Endothelial cell of umbilical vein (primary cell): ENCODE measurements around the gene LAMTOR4. TPM values are rescaled to one million over a fixed set of nuclear protein-coding genes. Genes with fewer than 3 reads are reported as not detected.

Source experiments
- BruUV-seq: library from RNA; stranded (reverse); fragments of 400-500 nt; replicated peaks from 2 replicates; lab custom pipeline; 2021; lab: Mats Ljungman, UMichigan
- CTCF ChIA-PET: fragments of 300-600, 350-600 bp; sonication (Branson Sonifier 250); formaldehyde crosslinking; loops from one replicate; lab custom pipeline; 2021; ENCODE audit warnings: antibody characterized with exemption, inconsistent platforms; lab: Charles Lee
- POLR2A ChIA-PET: fragments of 300-600, 350-600 bp; sonication (Branson Sonifier 250); formaldehyde crosslinking; loops from one replicate; lab custom pipeline; 2021; ENCODE audit warnings: antibody characterized with exemption, inconsistent platforms; lab: Charles Lee
- DNase-seq: peaks from one replicate; pipeline ENCODE4 v3.0.0-alpha.2; 2011; ENCODE audit warnings: low read depth, low spot score
- FAIRE-seq: peaks from 2 replicates; lab custom pipeline; 2011; peaks lifted over from hg19 to GRCh38; lab: Jason Lieb, UNC
- H2AFZ ChIP-seq: 2 replicates; pipeline ENCODE4 v1.6.0; 2012; ENCODE audit warnings: low read depth, low read length, control low read depth, inconsistent platforms
- H3K27ac ChIP-seq: 2 replicates; pipeline ENCODE4 v1.5.1; 2011; ENCODE audit warnings: low read depth, mild to moderate bottlenecking, control low read depth, low read length, moderate library complexity; ENCODE audit not compliant: insufficient read depth
- H3K27me3 ChIP-seq, 2 experiments: 2 replicates each; pipeline versions ENCODE4 v1.6.0 to v1.6.1; 2011; ENCODE audit warnings: low read length in 2 of 2, mixed read lengths in 1 of 2; ENCODE audit not compliant: control insufficient read depth in 2 of 2, insufficient read depth in 2 of 2
- H3K36me3 ChIP-seq, 2 experiments: 2 replicates in 1 of 2; 3 replicates in 1 of 2; pipeline ENCODE4 v1.5.1; 2011; ENCODE audit warnings: low read length in 2 of 2, mild to moderate bottlenecking in 1 of 2, moderate library complexity in 1 of 2; ENCODE audit not compliant: control insufficient read depth in 2 of 2, insufficient read depth in 2 of 2; ENCODE audit errors: extremely low read depth in 1 of 2
- H3K4me1 ChIP-seq: 3 replicates; pipeline ENCODE4 v1.5.1; 2011; ENCODE audit warnings: mild to moderate bottlenecking, low read length; ENCODE audit not compliant: control insufficient read depth, insufficient read depth; ENCODE audit errors: extremely low read depth
- H3K4me2 ChIP-seq: 2 replicates; pipeline ENCODE4 v1.6.1; 2011; ENCODE audit warnings: low read length, control low read depth, mixed read lengths; ENCODE audit not compliant: insufficient read depth
- H3K4me3 ChIP-seq, 3 experiments: fragments of 200-600 bp in 1 of 3; sonication (generic), shearing (Covaris generic) in 1 of 3; replicated peaks in 1 of 3; 2 replicates each; pipeline ENCODE4 v1.5.1; 2011 to 2016; ENCODE audit warnings: control low read depth in 3 of 3, low read length in 3 of 3, mild to moderate bottlenecking in 2 of 3, inconsistent platforms in 1 of 3, low read depth in 1 of 3, moderate library complexity in 1 of 3; ENCODE audit not compliant: insufficient read depth in 1 of 3
- H3K79me2 ChIP-seq: 2 replicates; pipeline ENCODE4 v1.6.0; 2012; ENCODE audit warnings: low read length, inconsistent platforms; ENCODE audit not compliant: control insufficient read depth, insufficient read depth
- H3K9ac ChIP-seq: replicated peaks from 2 replicates; pipeline ENCODE3; 2011; ENCODE audit warnings: low read length, control low read depth; ENCODE audit not compliant: insufficient read depth; ENCODE audit errors: extremely low read depth
- H3K9me1 ChIP-seq: replicated peaks from 3 replicates; pipeline ENCODE4 v1.6.0; 2011; ENCODE audit warnings: mild to moderate bottlenecking, low read length; ENCODE audit not compliant: control insufficient read depth, insufficient read depth; ENCODE audit errors: extremely low read depth
- H3K9me3 ChIP-seq: replicated peaks from 2 replicates; pipeline ENCODE4 v1.5.1; 2012; ENCODE audit warnings: low read length, inconsistent platforms; ENCODE audit not compliant: control insufficient read depth, insufficient read depth
- H4K20me1 ChIP-seq: replicated peaks from 2 replicates; pipeline ENCODE3; 2011; ENCODE audit warnings: mild to moderate bottlenecking, low read length; ENCODE audit not compliant: control insufficient read depth, insufficient read depth; ENCODE audit errors: extremely low read depth
- EZH2 ChIP-seq: IDR thresholded peaks from 2 replicates; pipeline ENCODE4 v1.6.1; 2012; ENCODE audit warnings: borderline replicate concordance, low read depth, mild to moderate bottlenecking, moderate library complexity, low read length, inconsistent platforms; ENCODE audit not compliant: severe bottlenecking
- FOS ChIP-seq: IDR thresholded peaks from 2 replicates; pipeline ENCODE4 v1.6.1; 2011; ENCODE audit warnings: mild to moderate bottlenecking, low read length, moderate library complexity, borderline replicate concordance; ENCODE audit not compliant: insufficient read depth
- GATA2 ChIP-seq: IDR thresholded peaks from 2 replicates; pipeline ENCODE4 v1.7.0; 2011; ENCODE audit warnings: low read depth, mild to moderate bottlenecking, moderate library complexity, mixed read lengths, low read length; ENCODE audit not compliant: insufficient read length, insufficient read depth
- JUN ChIP-seq: IDR thresholded peaks from 2 replicates; pipeline ENCODE4 v1.6.1; 2011; ENCODE audit warnings: borderline replicate concordance, low read depth; ENCODE audit not compliant: insufficient read length, insufficient read depth
- MYC ChIP-seq: IDR thresholded peaks from one replicate; pipeline ENCODE4 v1.6.1; 2011; ENCODE audit warnings: mild to moderate bottlenecking, low read depth, low read length
- POLR2A ChIP-seq: IDR thresholded peaks from 2 replicates; pipeline ENCODE4 v1.6.1; 2012; ENCODE audit warnings: low read depth, mild to moderate bottlenecking, control low read depth, low read length
- POLR2AphosphoS5 ChIP-seq: IDR thresholded peaks from 2 replicates; pipeline ENCODE4 v1.6.1; 2012; ENCODE audit warnings: low read depth, mild to moderate bottlenecking, control low read depth, low read length, moderate library complexity; ENCODE audit not compliant: insufficient read depth
- dilution Hi-C: fragments of 300-500 bp; cut with MboI; formaldehyde crosslinking; loops from one replicate; pipeline ENCODE4 v1.15.0; 2019; ENCODE audit warnings: low sequenced_read_pairs; ENCODE audit not compliant: extremely low pct_ligation_motif_present
- intact Hi-C: fragments of 100-400 bp; cut with micrococcal nuclease; formaldehyde crosslinking; loops from one replicate; pipeline ENCODE4 v1.10.0; 2022
- polyA plus RNA-seq, 4 experiments: library from polyadenylated mRNA; depleted of rRNA in 3 of 4; stranded (reverse) in 3 of 4; unstranded in 1 of 4; fragments of >200 nt; gene quantifications; 2 replicates each; pipeline versions ENCODE4 v1.2.1 to v1.2.3, GENCODE V29; 2011 to 2012; ENCODE audit warnings: missing spikeins in 1 of 4
- total RNA-seq: library from RNA; stranded (reverse); gene quantifications from 2 replicates; pipeline ENCODE4 v1.2.3, GENCODE V29; 2021
- TF ChIP-seq, protein P1 (sequence below), 2 donors: IDR thresholded peaks; 1 replicate in 1 of 2; 2 replicates in 1 of 2; pipeline ENCODE4 v1.5.1; 2011; ENCODE audit warnings: low read length in 2 of 2, mild to moderate bottlenecking in 2 of 2, moderate library complexity in 2 of 2, control low read depth in 1 of 2, inconsistent platforms in 1 of 2, low read depth in 1 of 2; ENCODE audit not compliant: insufficient read depth in 1 of 2; ENCODE audit errors: extremely low read depth in 1 of 2
- TF ChIP-seq, protein P2 (sequence below): IDR thresholded peaks from 2 replicates; pipeline ENCODE4 v1.6.1; 2011; ENCODE audit not compliant: insufficient read depth, insufficient read length

LAMTOR4 gene
- total and polyA plus RNA-seq, 2 donors (not counting 3 experiments of a cell fraction or from before 2014, with no cell fraction given) = 139 to 520 TPM

DNA sequence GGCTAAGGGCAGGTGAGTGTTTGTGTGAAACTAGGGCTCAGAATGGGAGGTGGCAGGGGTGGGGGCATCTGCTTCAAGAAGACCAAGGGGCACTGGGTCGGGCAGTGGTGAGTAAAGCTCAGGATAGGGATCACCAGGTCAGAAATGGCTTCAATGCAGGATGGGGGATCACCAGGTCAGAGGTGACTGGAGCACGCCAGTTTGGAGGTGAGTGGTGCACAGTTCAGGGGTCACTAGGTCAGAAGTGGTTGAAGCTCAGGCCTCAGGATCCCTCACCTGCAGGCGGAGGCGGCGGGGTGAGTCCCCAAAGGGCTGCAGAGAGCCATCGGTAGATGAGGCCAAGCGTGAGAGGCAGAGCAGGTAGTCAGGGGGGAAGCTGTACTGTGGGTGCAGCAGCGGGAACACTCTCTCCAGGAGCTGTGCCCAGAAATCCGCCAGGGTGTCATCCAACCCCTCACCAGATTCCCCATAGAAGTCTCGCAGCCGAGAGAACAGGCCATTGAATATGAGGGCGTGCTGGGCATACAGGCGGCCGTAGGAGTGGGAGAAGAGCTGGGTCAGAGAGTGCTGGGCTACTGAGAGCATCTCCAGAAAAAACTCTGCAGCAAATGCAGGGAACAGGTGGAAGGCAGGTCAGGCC lies 26.7 kb downstream of the LAMTOR4 start:
- H3K4me2 ChIP-seq = no peak overlapping the region

More for the DNA sequence above, 26.7 kb downstream of the LAMTOR4 start:
- DNase-seq (no peak), FAIRE-seq (no peak)
- TF ChIP-seq MYC (no peak), POLR2AphosphoS5 (no peak), FOS (no peak), JUN (no peak), EZH2 (no peak), POLR2A (no peak), GATA2 (no peak)
- TF ChIP-seq, protein P1, sequence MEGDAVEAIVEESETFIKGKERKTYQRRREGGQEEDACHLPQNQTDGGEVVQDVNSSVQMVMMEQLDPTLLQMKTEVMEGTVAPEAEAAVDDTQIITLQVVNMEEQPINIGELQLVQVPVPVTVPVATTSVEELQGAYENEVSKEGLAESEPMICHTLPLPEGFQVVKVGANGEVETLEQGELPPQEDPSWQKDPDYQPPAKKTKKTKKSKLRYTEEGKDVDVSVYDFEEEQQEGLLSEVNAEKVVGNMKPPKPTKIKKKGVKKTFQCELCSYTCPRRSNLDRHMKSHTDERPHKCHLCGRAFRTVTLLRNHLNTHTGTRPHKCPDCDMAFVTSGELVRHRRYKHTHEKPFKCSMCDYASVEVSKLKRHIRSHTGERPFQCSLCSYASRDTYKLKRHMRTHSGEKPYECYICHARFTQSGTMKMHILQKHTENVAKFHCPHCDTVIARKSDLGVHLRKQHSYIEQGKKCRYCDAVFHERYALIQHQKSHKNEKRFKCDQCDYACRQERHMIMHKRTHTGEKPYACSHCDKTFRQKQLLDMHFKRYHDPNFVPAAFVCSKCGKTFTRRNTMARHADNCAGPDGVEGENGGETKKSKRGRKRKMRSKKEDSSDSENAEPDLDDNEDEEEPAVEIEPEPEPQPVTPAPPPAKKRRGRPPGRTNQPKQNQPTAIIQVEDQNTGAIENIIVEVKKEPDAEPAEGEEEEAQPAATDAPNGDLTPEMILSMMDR (IDR thresholded peaks at IDR 0.05; ENCODE audit: extremely low read depth in 1 of 2, insufficient read depth in 1 of 2, low read depth in 1 of 2, low read length in 2 of 2) = no peak
- TF ChIP-seq, protein P2, sequence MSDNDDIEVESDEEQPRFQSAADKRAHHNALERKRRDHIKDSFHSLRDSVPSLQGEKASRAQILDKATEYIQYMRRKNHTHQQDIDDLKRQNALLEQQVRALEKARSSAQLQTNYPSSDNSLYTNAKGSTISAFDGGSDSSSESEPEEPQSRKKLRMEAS = no peak
- POLR2A ChIA-PET = no interaction called here
- H3K9me3 ChIP-seq = no peaks in the 10 kb centered on the region
- no peaks in the 10 kb centered on the region for H4K20me1 ChIP-seq
- intact Hi-C loops = no loop called here
- peaks cover 5% of the 10 kb centered on the region for H3K4me1 ChIP-seq
- dilution Hi-C loops = no loop called here
- no TSS peak for BruUV-seq
- H3K79me2 ChIP-seq = peaks cover 4% of the 10 kb centered on the region
- H3K27ac ChIP-seq = no peak overlapping the region
- peaks cover under 1 to 1% of the 10 kb centered on the region in 2 experiments for H3K27me3 ChIP-seq
- H3K36me3 ChIP-seq = peaks cover 0 to 3% of the 10 kb centered on the region in 2 experiments
- H3K9me1 ChIP-seq = no peaks in the 10 kb centered on the region
- no peak overlapping the region for H2AFZ ChIP-seq
- no peak overlapping the region for H3K4me3 ChIP-seq
- CTCF ChIA-PET = no interaction called here
- no peak overlapping the region for H3K9ac ChIP-seq
